Endodermal cell (in vitro differentiated cells): Measurements from ENCODE around the gene TLCD3A. TPM values are rescaled to one million over a fixed set of nuclear protein-coding genes. Genes with fewer than 3 reads are reported as not detected.

ENCODE experiments used
- DNase-seq: peaks from one replicate; pipeline ENCODE4 v3.0.0-alpha.2; 2017
- H3K27ac ChIP-seq: 2 replicates; pipeline ENCODE4 v1.5.1; 2013; ENCODE audit warnings: mild to moderate bottlenecking, low read depth, low read length, moderate library complexity
- H3K27me3 ChIP-seq: 2 replicates; pipeline ENCODE4 v1.6.1; 2013; ENCODE audit warnings: mild to moderate bottlenecking, low read length, moderate library complexity; ENCODE audit not compliant: insufficient read depth, control insufficient read depth, poor library complexity, severe bottlenecking
- H3K36me3 ChIP-seq: 2 replicates; pipeline ENCODE4 v1.7.0; 2013; ENCODE audit warnings: mild to moderate bottlenecking, low read length, moderate library complexity; ENCODE audit not compliant: control insufficient read depth, insufficient read depth
- H3K4me1 ChIP-seq: one replicate; pipeline ENCODE4 v1.7.0; 2013; ENCODE audit warnings: low read length; ENCODE audit not compliant: control insufficient read depth, insufficient read depth
- H3K4me3 ChIP-seq: 2 replicates; pipeline ENCODE4 v1.5.1; 2013; ENCODE audit warnings: mild to moderate bottlenecking, low read length, moderate library complexity
- H3K9ac ChIP-seq: 2 replicates; pipeline ENCODE4 v1.6.1; 2013; ENCODE audit warnings: mild to moderate bottlenecking, low read length, moderate library complexity; ENCODE audit not compliant: poor library complexity, severe bottlenecking; ENCODE audit errors: extremely low read depth
- H3K9me3 ChIP-seq: 2 replicates; pipeline ENCODE4 v1.6.1; 2013; ENCODE audit warnings: mild to moderate bottlenecking, low read length, moderate library complexity; ENCODE audit not compliant: control insufficient read depth
- H3K27ac Mint-ChIP-seq: 2 replicates; pipeline ENCODE4 v1.8.0; 2020; ENCODE audit warnings: mixed read lengths
- H3K27me3 Mint-ChIP-seq: 2 replicates; pipeline ENCODE4 v1.8.0; 2021; ENCODE audit warnings: mild to moderate bottlenecking, mixed read lengths; ENCODE audit not compliant: insufficient read depth
- H3K36me3 Mint-ChIP-seq: 2 replicates; pipeline ENCODE4 v1.8.0; 2020; ENCODE audit warnings: low read depth, mixed read lengths
- H3K4me1 Mint-ChIP-seq: 2 replicates; pipeline ENCODE4 v1.8.0; 2020; ENCODE audit warnings: mixed read lengths
- H3K4me3 Mint-ChIP-seq: 2 replicates; pipeline ENCODE4 v1.8.0; 2020; ENCODE audit warnings: mild to moderate bottlenecking, moderate library complexity, mixed read lengths
- H3K9me3 Mint-ChIP-seq: 2 replicates; pipeline ENCODE4 v1.8.0; 2020; ENCODE audit warnings: mild to moderate bottlenecking, mixed read lengths
- WGBS, 2 experiments: methylation state at CpG; one replicate each; pipeline versions ENCODE4 v1.1.5 to v1.1.7; 2013; ENCODE audit warnings: missing lambda C conversion rate in 2 of 2, mixed read lengths in 1 of 2; ENCODE audit not compliant: insufficient coverage in 1 of 2, insufficient read length in 1 of 2; 5-methylcytosine and 5-hydroxymethylcytosine counted together
- total RNA-seq, 2 donors: library from RNA; stranded (reverse); fragmentation: NEBNext Ultra II Directional in 1 of 2; extraction: Animal tissue kit (Norgen Biotek cat#: 25700) in 1 of 2; gene quantifications; 2 replicates in 1 of 2; 3 replicates in 1 of 2; pipeline ENCODE4 v1.2.1, GENCODE V29; 2021
- TF ChIP-seq, protein P1 (sequence below): fragments of 200-600 bp; sonication (generic); conservative IDR thresholded peaks from 2 replicates; pipeline ENCODE4 v1.5.0; 2021; ENCODE audit warnings: antibody characterized with exemption, mild to moderate bottlenecking

Gene TLCD3A
- total RNA-seq, 2 donors from 2014 or later = 16.6 to 28.8 TPM

- TF ChIP-seq, protein P1, sequence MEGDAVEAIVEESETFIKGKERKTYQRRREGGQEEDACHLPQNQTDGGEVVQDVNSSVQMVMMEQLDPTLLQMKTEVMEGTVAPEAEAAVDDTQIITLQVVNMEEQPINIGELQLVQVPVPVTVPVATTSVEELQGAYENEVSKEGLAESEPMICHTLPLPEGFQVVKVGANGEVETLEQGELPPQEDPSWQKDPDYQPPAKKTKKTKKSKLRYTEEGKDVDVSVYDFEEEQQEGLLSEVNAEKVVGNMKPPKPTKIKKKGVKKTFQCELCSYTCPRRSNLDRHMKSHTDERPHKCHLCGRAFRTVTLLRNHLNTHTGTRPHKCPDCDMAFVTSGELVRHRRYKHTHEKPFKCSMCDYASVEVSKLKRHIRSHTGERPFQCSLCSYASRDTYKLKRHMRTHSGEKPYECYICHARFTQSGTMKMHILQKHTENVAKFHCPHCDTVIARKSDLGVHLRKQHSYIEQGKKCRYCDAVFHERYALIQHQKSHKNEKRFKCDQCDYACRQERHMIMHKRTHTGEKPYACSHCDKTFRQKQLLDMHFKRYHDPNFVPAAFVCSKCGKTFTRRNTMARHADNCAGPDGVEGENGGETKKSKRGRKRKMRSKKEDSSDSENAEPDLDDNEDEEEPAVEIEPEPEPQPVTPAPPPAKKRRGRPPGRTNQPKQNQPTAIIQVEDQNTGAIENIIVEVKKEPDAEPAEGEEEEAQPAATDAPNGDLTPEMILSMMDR = no peak
- Histone ChIP-seq H3K27me3 (no peaks in the 10 kb centered on the region), H3K4me3 (peak overlapping the region; percentile 87), H3K27ac (no peak overlapping the region), H3K9me3 (peaks cover 25% of the 10 kb centered on the region), H3K9ac (peak overlapping the region; percentile 68), H3K36me3 (peaks cover 47% of the 10 kb centered on the region), H3K4me1 (peaks cover 4% of the 10 kb centered on the region)
- peaks cover 49% of the 10 kb centered on the region for H3K36me3 Mint-ChIP-seq
- H3K9me3 Mint-ChIP-seq = peaks cover 15% of the 10 kb centered on the region
- DNase-seq = peak; percentile 68
- no peaks in the 10 kb centered on the region for H3K27me3 Mint-ChIP-seq
- peak overlapping the region; percentile 81 for H3K4me3 Mint-ChIP-seq
- H3K4me1 Mint-ChIP-seq = peaks cover 36% of the 10 kb centered on the region
- H3K27ac Mint-ChIP-seq = peak overlapping the region; percentile 78
- 4 to 5% methylated on average over 24 to 49 of the region's 49 CpGs for WGBS, 2 experiments
Observed at GRCh38 chr17:751269-752001, 19.0 kb downstream of the TLCD3A start.

- Mint-ChIP-seq H3K4me1 (peaks cover 36% of the 10 kb centered on the region), H3K27me3 (no peaks in the 10 kb centered on the region), H3K36me3 (peaks cover 49% of the 10 kb centered on the region), H3K27ac (peak within 1 kb of the TSS; percentile 98), H3K4me3 (peak within 1 kb of the TSS; percentile 81), H3K9me3 (peaks cover 15% of the 10 kb centered on the region)
- Histone ChIP-seq H3K4me1 (peaks cover 4% of the 10 kb centered on the region), H3K27me3 (no peaks in the 10 kb centered on the region), H3K9me3 (peaks cover 32% of the 10 kb centered on the region), H3K9ac (peak within 1 kb of the TSS; percentile 68), H3K4me3 (peak within 1 kb of the TSS; percentile 87), H3K36me3 (peaks cover 47% of the 10 kb centered on the region), H3K27ac (peak within 1 kb of the TSS; percentile 8)
- DNase-seq = peak; percentile 100
- TF ChIP-seq, protein P1 = peak; percentile 98
- 0 to 1% methylated on average over 15 to 87 of the region's 87 CpGs for WGBS, 2 experiments
Observed at GRCh38 chr17:752002-752619, 19.7 kb downstream of the TLCD3A start, which contains the start of gene GEMIN4. GEMIN4 (minus strand) TSS chr17:752264; CDS start chr17:752142, 122 bp downstream.

GRCh38 chr17:752620-753219 lies 20.3 kb downstream of the TLCD3A start:
- Histone ChIP-seq H3K4me1 (peaks cover 4% of the 10 kb centered on the region), H3K27ac (peak overlapping the region; percentile 8), H3K36me3 (peaks cover 47% of the 10 kb centered on the region), H3K4me3 (peak overlapping the region; percentile 87), H3K9me3 (peaks cover 33% of the 10 kb centered on the region), H3K27me3 (no peaks in the 10 kb centered on the region), H3K9ac (peak overlapping the region; percentile 45)
- Mint-ChIP-seq H3K36me3 (peaks cover 46% of the 10 kb centered on the region), H3K4me1 (peaks cover 36% of the 10 kb centered on the region), H3K4me3 (peak overlapping the region; percentile 81), H3K9me3 (peaks cover 15% of the 10 kb centered on the region), H3K27me3 (no peaks in the 10 kb centered on the region), H3K27ac (peak overlapping the region; percentile 98)
- DNase-seq = peak; percentile 89
- TF ChIP-seq, protein P1 = no peak
- 41 to 63% methylated on average over 17 to 38 of the region's 43 CpGs for WGBS, 2 experiments
